Stimulated activated CD8-positive, alpha-beta memory T cell treated with anti-CD3 and anti-CD28 coated beads, Interleukin-4, amount 100 ng/mL, for 4 hours (primary cell): ENCODE data around the gene MT1F.
"Not testable (repeated sequence)": the region's sequence is repeated elsewhere in the genome, so short reads cannot be mapped to it uniquely, and the experiment has no call there.

ENCODE experiments used
- DNase-seq, 2 donors: peaks; one replicate each; pipeline ENCODE4 v3.0.0-alpha.2; 2020; ENCODE audit warnings: low read depth in 2 of 2, low spot score in 1 of 2

The MT1F gene

DNA sequence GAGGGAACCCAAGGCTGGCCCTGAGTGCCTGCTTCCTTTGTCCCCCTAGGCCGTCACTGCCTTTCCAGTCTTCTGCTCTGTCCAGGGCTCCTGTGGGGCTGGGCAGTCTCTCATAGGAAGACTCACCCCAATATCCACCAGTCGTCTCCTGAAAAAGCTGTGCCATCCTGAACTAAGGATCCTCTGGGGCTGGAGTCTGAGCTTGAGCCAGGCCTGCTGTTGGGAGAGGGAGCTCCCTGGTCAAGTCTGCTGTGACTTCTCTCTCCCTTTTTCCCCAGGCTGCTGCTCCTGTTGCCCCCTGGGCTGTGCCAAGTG, 12.8 kb downstream of the MT1F start:
- no peak for DNase-seq

DNA sequence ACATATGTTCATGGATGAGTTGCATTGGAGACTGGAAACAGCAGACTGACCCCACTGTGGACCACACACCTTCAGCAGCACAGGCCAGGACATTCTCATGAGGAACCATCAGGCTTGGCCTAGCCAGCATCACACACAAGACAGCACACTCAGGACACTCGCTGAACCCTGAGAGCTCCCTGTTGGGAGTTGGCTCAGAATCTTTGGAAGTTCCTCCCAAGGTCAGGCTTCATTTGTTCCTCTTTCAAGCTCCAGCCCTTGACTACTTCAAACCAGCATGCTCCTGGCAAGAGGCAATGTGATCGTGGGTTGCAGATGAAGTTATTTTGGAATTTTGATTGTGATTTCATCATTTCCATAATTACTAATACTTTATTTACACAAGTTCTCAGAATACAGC, 13.9 kb downstream of the MT1F start:
- DNase-seq, result not testable (repeated sequence)

DNA sequence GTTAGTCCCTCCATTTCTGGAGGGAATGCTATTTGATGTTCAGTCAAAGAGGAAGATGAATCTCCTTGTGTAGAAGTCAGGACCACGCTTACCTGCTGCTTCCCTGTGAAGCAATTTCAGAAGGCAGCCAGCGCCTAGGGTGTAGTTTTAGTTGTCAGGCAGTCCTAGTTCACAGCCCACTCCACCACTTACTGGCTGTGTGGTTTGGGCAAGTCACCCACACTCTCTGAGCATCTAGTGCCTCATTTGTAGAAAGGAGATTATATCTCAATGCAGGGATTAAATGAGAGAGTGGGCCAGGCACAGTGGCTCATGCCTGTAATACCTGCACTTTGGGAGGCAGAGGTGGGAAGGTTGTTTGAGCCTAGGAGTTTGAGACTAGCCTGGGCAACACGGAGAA, 14.4 kb downstream of the MT1F start:
- not testable (repeated sequence) for DNase-seq

DNA sequence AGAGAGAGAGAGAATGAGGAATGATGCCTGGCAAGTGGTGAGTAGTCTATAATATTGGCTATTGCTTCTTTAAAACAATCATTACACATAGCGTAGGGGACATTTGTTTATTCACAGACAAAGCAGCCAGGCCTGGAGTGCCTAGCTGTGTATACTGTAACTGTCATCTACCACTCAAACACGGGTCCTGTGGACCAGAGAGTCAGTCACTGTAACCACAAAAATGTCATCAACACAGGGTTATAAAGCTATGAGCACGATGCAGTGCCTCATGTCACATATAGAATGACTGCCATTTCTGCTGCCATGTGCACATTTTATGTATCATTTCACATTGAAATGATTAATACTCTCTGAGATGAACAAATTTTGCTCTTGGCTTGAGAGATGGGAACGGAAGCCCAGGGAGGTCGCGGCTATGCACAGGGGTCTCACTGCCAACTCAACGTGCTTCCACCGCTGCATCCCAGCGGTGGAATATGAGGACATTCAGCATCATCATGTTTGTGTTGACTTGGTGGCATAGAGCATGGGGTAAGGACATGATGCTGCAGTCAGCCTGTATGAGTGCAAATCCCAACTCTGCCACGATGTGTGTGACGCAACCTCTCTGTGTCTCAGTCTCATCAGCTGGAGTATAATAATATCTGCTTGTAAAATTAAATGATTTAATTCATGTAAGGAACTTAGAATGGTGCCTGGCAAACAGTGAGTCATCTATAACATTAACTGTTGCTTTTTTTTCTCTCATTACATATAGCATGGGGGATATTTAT, 15.2 kb downstream of the MT1F start:
- DNase-seq, result no peak

DNA sequence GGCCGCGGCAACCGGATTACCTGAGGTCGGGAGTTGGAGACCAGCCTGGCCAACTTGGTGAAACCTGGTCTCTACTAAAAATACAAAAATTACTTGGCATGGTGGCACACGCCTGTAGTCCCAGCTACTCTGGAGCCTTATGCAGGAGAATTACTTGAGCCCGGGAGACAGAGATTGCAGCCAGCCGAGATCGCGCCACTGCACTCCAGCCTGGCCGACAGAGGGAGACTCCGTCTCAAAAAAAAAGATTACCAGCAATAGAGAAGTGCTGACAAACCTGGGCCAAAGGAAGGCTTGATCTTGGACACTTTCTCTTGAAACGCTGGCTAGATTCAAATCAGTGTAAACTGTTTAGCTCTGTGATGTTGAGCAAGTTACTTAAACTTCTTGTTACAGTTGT, 16.2 kb downstream of the MT1F start:
- DNase-seq, result no peak

DNA sequence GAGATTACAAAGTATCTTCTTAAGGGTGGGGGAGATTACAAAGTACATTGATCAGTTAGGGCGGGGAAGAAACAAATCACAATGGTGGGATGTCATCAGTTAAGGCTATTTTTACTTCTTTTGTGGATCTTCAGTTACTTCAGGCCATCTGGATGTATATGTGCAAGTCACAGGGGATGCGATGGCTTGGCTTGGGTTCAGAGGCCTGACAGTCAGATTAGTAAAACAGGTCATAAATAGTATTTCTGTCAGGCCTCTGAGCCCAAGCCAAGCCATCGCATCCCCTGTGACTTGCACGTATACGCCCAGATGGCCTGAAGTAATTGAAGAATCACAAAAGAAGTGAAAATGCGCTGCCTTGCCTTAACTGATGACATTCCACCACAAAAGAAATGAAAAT, 16.8 kb downstream of the MT1F start:
- DNase-seq, result not testable (repeated sequence)

DNA sequence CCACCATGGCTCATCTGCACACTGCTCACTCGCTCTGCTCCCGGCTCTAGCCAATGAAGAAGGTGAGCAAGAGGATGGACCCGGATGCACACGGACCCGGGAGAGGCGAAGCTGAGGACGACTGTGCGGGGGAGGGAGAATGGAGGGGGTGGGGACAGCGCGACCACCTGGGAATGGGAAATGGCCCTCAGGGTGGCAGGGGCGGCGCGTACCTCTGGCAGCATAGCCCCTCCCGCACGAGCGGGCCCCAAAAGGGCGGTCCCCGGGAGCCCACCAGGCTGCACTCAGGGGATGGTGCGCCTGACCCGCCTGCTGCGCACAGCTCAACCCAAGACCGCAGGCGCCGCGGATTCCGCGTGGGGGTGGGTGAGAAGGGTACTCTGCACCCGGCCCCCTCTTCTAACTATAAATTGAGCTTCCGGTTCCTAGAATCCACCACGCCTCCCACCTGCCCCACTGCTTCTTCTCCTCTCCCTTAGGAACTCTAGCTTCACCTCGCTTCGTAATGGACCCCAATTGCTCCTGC, 18.0 kb downstream of the MT1F start:
- DNase-seq, result peak in 1 of 2 donors; percentile 16

DNA sequence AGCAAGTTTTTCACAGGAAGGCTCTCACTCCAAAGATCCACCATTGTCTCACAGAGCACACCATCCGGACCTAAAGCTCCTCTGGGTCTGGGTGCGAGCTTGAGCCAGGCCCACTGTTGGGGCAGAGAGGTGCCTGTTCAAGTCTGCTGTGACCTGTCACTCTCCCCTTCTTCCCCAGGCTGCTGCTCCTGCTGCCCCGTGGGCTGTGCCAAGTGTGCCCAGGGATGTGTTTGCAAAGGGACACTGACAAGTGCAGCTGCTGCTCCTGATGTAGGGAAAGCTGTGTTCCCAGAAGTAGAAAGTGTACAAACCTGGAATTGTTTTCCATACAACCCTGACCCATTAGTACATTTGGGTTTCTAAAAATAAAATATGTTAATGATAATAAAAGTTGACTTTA, 19.7 kb downstream of the MT1F start:
- no peak for DNase-seq

DNA sequence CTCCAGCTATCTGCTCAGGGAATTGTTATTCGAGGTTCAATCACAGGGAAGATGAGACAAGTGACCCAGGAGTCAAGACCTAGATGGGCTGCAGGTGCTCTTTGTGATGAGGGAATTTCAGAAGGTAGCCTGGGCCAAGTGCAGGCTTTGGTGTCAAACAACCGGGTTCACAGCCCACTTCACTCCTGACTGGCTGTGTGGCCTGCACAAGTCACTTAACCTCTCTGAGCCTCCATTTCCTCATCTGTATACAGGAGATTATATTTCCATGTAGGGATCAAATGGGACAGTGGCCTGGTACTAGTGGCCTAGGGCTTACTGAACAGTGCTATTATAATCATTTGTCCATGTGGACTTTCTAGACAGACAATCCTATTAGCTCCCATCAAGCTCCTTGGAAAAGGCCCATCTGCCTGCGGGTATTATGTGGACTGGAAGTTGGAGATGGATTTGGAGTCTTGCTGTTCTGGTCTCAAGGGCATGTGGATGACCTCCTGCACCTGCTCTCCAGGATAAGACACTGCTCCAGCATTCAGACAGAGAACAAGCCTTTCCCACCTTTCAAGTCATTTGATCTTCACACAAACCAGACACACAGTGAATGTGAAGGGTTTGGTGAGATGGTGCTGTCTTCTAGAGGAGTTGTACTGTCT, 21.4 kb downstream of the MT1F start:
- no peak for DNase-seq

DNA sequence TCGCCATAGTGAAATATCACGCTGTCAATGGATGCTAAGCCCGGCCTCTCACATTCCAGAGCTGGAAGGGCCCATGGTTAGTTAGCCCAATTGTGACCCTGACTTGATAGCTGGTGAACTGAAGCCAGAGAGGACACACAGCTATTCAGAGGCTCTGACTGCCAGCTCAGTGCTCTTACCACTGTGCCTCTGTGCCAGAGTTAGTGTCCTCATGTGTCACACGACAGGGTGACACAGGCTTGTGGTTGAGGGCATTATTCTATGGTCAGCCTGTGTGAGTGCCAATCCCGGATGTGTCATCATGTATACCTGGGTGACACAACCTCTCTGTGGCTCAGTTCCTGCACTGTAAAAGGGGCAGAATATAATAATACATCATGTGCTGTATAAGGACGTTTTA, 22.1 kb downstream of the MT1F start:
- no peak for DNase-seq

DNA sequence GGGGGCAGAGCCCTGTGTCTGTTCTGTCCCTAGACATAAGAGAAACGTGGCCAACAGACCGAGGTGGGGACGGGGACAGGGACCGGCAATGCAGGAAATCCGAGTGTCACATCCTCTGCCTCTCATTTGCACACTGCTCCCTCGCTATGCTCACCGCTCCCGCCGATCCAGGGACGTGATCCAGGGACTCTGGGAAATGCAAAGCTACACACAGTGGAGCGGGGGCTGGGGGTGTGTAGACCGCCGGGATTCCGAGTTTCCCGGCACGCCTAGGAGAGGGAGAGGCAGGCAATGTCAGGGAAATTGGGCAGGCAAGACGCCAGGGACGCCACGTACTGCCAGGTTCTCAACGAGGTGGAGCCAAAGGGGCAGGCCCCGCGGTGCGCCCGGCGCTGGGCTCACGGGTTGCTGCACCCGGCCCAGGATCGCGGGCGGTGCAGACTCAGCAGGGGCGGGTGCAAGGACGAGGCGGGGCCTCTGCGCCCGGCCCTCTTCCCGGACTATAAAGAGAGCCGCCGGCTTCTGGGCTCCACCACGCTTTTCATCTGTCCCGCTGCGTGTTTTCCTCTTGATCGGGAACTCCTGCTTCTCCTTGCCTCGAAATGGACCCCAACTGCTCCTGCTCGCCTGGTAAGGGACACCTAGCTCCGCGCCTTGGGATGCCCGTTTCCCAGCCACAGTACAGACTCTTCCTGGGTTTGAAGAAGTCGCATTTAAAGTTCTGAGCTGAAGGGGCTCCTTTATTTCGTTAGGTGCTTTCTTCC, 24.4 kb downstream of the MT1F start, which contains the start of gene MT1X:
MT1X (plus strand) TSS at position 532 of the 764 bp plus-strand sequence; CDS start at position 603, 71 bp downstream.
- peak; percentile 64 to 67 for DNase-seq

DNA sequence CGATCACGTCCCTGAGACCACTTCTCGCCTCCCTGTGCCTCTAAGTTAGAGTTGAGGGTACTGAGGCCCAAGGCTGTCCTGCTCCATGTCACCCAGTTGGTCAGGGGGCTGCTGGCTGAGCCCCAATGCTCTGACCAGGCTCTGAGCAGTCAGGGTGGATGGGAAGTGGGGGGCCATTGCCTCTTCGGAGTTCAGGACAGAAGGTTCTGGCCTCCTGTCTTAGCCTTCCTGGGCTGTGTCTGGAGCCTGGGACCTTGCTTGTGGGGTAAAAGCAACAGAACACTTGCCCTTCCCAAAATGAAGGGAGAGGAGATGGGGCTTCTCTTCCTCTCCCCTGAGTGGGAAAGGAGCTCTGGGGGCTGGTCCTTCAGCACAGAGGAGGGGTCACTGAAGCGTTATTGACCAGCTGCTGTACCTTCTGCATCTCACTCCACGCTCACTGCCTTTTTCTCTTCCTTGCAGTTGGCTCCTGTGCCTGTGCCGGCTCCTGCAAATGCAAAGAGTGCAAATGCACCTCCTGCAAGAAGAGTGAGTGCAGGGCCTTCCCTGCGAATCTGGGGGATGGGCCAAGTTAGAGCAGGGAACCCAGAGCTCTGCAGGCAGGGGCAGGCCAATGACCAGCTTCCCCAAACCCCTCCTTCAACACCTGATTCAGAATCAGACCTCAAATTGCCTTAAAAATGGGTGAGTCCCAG, 25.1 kb downstream of the MT1F start:
- no peak for DNase-seq

DNA sequence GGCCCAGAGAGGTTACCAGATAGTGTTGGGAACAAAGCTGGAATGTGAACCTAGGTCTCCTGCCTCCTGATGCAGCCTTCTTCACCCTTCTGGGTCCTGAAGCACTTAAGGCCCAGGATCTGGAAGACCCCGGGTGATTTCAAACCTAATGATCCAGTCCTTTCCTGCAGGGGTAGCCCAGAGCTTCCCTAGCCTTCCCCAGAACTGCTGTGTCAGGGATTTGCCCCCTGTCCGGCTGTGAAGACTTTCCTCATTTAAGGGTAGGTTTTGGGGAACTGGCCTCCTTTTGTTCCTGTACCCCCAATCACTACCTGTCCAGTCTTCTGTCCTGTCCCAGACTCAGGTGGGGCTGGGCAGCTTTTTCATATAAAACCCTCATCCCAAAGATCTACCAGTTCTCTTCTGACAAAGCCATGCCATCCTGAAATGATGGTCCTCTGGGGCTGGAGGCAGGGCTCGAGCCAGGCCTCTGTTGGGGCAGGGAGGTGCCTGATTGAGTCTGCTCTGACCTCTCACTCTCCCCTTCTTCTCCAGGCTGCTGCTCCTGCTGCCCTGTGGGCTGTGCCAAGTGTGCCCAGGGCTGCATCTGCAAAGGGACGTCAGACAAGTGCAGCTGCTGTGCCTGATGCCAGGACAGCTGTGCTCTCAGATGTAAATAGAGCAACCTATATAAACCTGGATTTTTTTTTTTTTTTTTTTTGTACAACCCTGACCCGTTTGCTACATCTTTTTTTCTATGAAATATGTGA, 25.8 kb downstream of the MT1F start:
- no peak for DNase-seq

DNA sequence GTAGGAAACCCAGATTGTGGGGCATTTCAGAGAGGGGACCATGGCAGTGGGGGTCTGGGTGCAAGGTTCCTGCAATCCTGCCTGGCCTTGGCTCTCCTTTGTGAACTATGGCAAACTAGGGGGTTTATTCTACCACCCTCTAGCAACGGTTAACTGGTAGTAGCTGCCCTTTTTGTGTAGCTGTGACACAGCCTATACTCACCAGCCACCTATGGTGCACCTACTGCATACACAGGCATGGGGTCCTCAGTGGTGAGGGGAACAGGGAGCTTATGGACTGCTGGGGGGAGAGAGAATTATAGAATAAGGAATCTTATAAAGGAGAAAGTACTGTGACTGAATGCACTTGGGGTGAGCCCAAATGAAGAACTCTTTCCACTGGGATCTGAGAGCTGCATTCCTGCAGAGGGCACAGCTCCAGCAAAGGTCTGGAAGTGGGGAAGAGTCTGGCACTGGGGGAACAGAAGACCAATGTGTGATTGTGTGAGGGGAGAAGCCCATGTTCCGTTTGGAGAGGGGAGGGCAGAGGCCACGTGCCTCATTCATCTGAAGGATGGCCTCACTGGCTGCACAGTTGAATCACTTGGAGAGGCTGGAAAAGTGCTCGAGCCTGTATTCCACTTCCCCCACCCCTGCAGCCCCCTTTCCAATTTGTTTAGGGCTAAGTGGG, 26.6 kb downstream of the MT1F start:
- DNase-seq, result no peak

DNA sequence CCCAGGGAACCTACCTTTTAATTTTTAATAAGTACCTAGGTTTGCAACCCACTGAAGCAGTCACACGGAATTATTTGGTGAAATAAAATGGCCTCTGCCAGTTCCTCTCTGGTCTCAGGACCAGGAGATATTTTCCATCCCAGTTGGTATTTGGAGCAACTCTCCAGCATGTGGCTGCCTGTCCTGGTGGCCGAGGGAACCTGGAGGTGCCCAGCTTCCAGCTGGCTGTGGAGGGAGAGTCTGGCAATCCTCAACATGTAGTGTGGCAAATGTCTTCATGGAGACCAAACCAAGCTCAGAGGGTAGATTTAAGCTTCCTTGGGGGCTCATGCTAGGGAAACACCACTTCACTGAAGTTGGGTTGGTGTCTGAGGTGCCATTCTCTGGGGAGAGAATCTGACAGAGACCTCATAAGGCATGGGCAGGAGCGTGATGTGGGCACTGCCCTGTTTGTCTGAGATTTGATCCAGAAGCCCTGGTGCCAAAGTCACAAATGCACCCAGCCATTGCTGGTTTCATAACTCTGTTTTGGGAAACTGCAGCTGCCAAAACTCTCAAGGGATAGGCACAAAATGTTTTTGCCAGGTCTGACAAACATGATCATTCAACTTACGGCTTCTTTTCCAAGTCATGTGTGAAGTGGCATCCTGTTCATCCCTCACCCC, 27.3 kb downstream of the MT1F start:
- DNase-seq, result no peak

DNA sequence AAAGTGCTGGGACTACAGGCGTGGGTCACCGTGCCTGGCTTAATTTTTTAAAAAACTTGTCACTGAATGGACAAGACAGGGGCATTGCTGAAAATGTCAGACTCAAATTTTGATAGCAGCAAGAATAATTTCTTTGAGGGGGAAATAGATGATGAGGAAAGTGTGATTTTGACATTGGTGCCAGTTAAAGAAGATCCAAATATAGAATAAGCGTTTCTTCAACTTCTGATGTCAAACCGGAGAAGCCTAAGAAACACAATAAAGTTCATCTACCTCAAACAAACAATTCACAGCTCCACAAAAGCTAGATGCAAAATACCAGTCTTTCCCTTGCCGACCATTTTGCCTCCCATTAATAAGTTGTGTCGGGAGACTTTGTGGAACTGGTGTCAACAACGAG, 29.0 kb downstream of the MT1F start:
- no peak for DNase-seq

DNA sequence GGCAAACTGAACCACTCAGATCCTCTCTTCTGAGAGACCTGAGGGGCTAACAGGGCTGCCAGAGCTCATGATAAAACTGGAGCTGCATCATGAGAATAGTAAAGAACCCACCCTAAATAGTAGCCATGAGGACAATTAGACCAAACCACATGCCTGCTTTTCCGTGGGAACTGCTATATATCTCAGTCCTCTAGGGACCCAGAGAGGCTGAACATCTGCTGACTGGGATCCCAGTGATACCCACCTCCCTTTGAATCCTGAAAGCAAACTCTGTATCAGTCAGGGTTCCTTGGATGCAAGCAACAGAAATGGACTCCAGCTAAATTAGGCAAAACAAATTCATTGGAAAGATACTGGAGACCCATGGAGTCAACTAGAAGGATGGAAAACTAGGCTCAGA, 31.0 kb downstream of the MT1F start:
- no peak for DNase-seq

DNA sequence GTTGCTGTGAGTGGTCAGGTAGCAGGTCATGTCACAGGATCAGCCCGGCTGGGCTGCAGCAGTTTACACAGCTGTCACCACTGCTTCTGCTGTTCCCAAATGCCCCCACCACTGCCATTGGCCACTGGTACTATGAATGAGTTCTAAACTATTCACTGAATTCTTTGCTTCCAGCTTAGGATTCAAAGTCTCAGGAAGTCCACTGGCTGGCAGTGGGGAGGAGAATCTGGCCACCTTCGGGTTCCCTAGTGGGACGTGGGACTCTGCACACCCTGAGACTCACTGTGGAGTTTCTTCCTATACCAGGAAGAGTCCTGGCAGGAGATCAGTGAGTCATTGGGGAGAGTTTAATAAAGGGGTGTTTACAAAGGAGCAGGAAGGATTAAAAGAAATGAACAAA, 31.4 kb downstream of the MT1F start:
- no peak for DNase-seq

DNA sequence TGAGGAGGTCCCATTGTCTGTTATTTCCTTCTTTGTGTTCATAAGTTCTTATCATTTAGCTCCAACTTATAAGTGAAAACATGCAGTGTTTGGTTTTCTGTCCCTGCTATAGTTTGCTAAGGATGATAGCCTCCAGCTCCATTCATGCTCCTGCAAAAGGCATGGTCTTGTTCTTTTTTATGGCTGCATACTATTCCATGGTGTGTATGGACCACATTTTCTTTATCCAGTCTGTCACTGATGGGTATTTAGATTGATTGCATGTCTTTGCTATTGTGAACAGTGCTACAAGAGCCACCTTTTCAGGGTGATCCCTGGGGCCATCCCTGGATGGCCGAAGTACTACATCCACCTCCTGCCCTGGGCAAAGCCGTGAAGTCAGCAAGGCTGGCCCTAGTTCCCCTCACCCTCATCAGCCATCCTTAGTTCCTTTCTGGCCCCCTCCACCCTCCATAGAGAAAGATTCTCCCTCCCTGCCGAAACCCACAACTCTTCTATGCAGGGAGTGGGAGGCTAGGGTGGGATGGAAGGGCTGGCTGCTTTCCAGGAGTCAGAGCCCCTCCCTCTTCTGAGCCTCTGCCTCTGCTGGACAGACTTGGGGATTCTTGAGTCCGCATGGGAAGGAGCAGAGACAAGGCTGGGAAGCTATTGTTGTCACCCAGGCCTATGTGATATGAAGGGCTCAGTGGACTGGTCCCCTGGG, 32.8 kb downstream of the MT1F start:
- DNase-seq, result no peak
